ENCODE measurements around the gene AFG3L2. TPM values are rescaled to one million over a fixed set of nuclear protein-coding genes. Genes with fewer than 3 reads are reported as not detected.
A peak's percentile ranks its signal among the peaks of the same experiment; 100 is the strongest.

AFG3L2 gene
- total and polyA plus RNA-seq, 8 donors: 21.7 to 144 (median 44.0) TPM

GRCh38 chr18:12304351-12305210 lies 72.4 kb downstream of the AFG3L2 start:
- no peaks in the 10 kb centered on the region for H3K9me3 ChIP-seq
- H3K4me1 ChIP-seq: peaks cover 25 to 42% (median 33%) of the 10 kb centered on the region in 4 donors
- intact Hi-C loops (cut with DNase I; ENCODE audit: low total_unique reads): no loop called here
- WGBS, 5 donors: 50 to 65% (median 57%) methylated on average over 16 to 19 of the region's 19 CpGs
- TF ChIP-seq CTCF (IDR thresholded peaks at IDR 0.05): no peak
- TF ChIP-seq POLR2AphosphoS5 (IDR thresholded peaks at IDR 0.05): no peak
- no peak for TF ChIP-seq EP300 (IDR thresholded peaks at IDR 0.05)
- TF ChIP-seq POLR2A (IDR thresholded peaks at IDR 0.05): no peak
- H3K4me3 ChIP-seq: no peak overlapping the region
- H3K36me3 ChIP-seq: no peaks in the 10 kb centered on the region
- H3K27ac ChIP-seq: no peak overlapping the region
- DNase-seq: peak; percentile 58 to 66
- peaks cover 0 to 47% (median 30%) of the 10 kb centered on the region in 3 donors for H3K27me3 ChIP-seq

- Histone ChIP-seq H3K9me3 (peaks cover 0 to 6% (median 0%) of the 10 kb centered on the region in 4 donors), H3K27ac (no peak overlapping the region), H3K27me3 (peaks cover 0 to 27% (median 17%) of the 10 kb centered on the region in 3 donors), H3K4me3 (no peak overlapping the region), H3K36me3 (no peaks in the 10 kb centered on the region), H3K4me1 (peaks cover 12 to 25% (median 20%) of the 10 kb centered on the region in 4 donors)
- DNase-seq: no peak
- intact Hi-C loops (cut with DNase I; ENCODE audit: low total_unique reads): no loop called here
- WGBS, 5 donors: 70 to 82% (median 78%) methylated on average over 14 of the region's 14 CpGs
- TF ChIP-seq POLR2AphosphoS5 (IDR thresholded peaks at IDR 0.05): no peak
- TF ChIP-seq EP300 (IDR thresholded peaks at IDR 0.05): no peak
- TF ChIP-seq POLR2A (IDR thresholded peaks at IDR 0.05): no peak
- no peak for TF ChIP-seq CTCF (IDR thresholded peaks at IDR 0.05)
Measured at GRCh38 chr18:12302391-12303147, 74.5 kb downstream of the AFG3L2 start.

- H3K27ac ChIP-seq: no peak overlapping the region
- intact Hi-C loops (cut with DNase I; ENCODE audit: low total_unique reads): no loop called here
- DNase-seq: no peak
- H3K4me3 ChIP-seq: no peak overlapping the region
- no peaks in the 10 kb centered on the region for H3K36me3 ChIP-seq
- 85 to 91% (median 89%) methylated on average over 12 to 13 of the region's 13 CpGs for WGBS, 5 donors
- H3K9me3 ChIP-seq: peaks cover 0 to 6% (median 0%) of the 10 kb centered on the region in 4 donors
- peaks cover 0 to 15% (median 6%) of the 10 kb centered on the region in 3 donors for H3K27me3 ChIP-seq
- H3K4me1 ChIP-seq: peaks cover 6 to 14% (median 9%) of the 10 kb centered on the region in 4 donors
- TF ChIP-seq POLR2AphosphoS5 (IDR thresholded peaks at IDR 0.05) (no peak), CTCF (IDR thresholded peaks at IDR 0.05) (no peak), POLR2A (IDR thresholded peaks at IDR 0.05) (no peak), EP300 (IDR thresholded peaks at IDR 0.05) (no peak)
Measured at GRCh38 chr18:12301263-12302005, 75.6 kb downstream of the AFG3L2 start.

GRCh38 chr18:12299862-12300261 lies 77.2 kb downstream of the AFG3L2 start:
- H3K27ac ChIP-seq: no peak overlapping the region
- WGBS, 5 donors: 74 to 88% (median 83%) methylated on average over 2 of the region's 2 CpGs
- H3K4me3 ChIP-seq: no peak overlapping the region
- peaks cover 0 to 6% (median 0%) of the 10 kb centered on the region in 4 donors for H3K9me3 ChIP-seq
- H3K36me3 ChIP-seq: no peaks in the 10 kb centered on the region
- TF ChIP-seq EP300 (IDR thresholded peaks at IDR 0.05): no peak
- no peak for TF ChIP-seq POLR2AphosphoS5 (IDR thresholded peaks at IDR 0.05)
- TF ChIP-seq POLR2A (IDR thresholded peaks at IDR 0.05): no peak
- intact Hi-C loops (cut with DNase I; ENCODE audit: low total_unique reads): no loop called here
- peaks cover 0 to under 1% (median 0%) of the 10 kb centered on the region in 3 donors for H3K27me3 ChIP-seq
- DNase-seq: no peak
- H3K4me1 ChIP-seq: peaks cover 0 to 3% (median 2%) of the 10 kb centered on the region in 4 donors
